G401 (cell line): ENCODE data around the gene COL5A3. TPM values are rescaled to one million over a fixed set of nuclear protein-coding genes. Genes with fewer than 3 reads are reported as not detected.

Experiments
- DNase-seq: peaks from one replicate; pipeline ENCODE4 v3.0.0-alpha.2; 2015; ENCODE audit warnings: low spot score
- in situ Hi-C: cut with HindIII; loops from 2 replicates; pipeline ENCODE4 v1.10.0; 2016; ENCODE audit warnings: low sequenced_read_pairs, mixed read lengths
- total RNA-seq: library from RNA; depleted of rRNA; stranded (reverse); fragments of >200 nt; shearing (Covaris generic); gene quantifications from 2 replicates; pipeline ENCODE4 v1.2.3, GENCODE V29; 2014

Gene COL5A3
- total RNA-seq, 1 experiment from 2014 or later, result not detected

GRCh38 chr19:10013834-10014618 is 3.7 kb upstream of the COL5A3 start:
- DNase-seq, result no peak
- in situ Hi-C loops, result no loop called here

GRCh38 chr19:10013316-10013715 is 3.0 kb upstream of the COL5A3 start, which contains the start of gene RDH8:
TSS of gene RDH8 (plus strand) at chr19:10013483. CDS start at chr19:10013498, 15 bp downstream.
- in situ Hi-C loops, result no loop called here
- DNase-seq, result no peak

- no peak for DNase-seq
- in situ Hi-C loops, result no loop called here
Measured at GRCh38 chr19:10011974-10012373, 1.7 kb upstream of the COL5A3 start.

GRCh38 chr19:10010939-10011338 is 635 bp upstream of the COL5A3 start:
- no peak for DNase-seq

GRCh38 chr19:10009714-10010224 is 535 bp downstream of the COL5A3 start:
- in situ Hi-C loops, result no loop called here
- no peak for DNase-seq

More at GRCh38 chr19:10010939-10011338, 635 bp upstream of the COL5A3 start:
- in situ Hi-C loops, result no loop called here

GRCh38 chr19:10008184-10008765 is 2.0 kb downstream of the COL5A3 start:
- DNase-seq, result no peak
- in situ Hi-C loops, result no loop called here

GRCh38 chr19:10007371-10008183 is 2.7 kb downstream of the COL5A3 start:
- in situ Hi-C loops, result no loop called here
- no peak for DNase-seq

- in situ Hi-C loops, result no loop called here
- DNase-seq, result no peak
Measured at GRCh38 chr19:10006752-10007323, 3.5 kb downstream of the COL5A3 start.

- in situ Hi-C loops, result no loop called here
Measured at GRCh38 chr19:10006335-10006708, 4.0 kb downstream of the COL5A3 start.

GRCh38 chr19:10005632-10006334 is 4.5 kb downstream of the COL5A3 start:
- in situ Hi-C loops, result no loop called here
- DNase-seq, result no peak

More at GRCh38 chr19:10006335-10006708, 4.0 kb downstream of the COL5A3 start:
- DNase-seq, result peak; percentile 6

GRCh38 chr19:10004617-10005016 is 5.7 kb downstream of the COL5A3 start:
- DNase-seq, result no peak
- in situ Hi-C loops, result no loop called here

GRCh38 chr19:10003271-10003670 is 7.0 kb downstream of the COL5A3 start:
- DNase-seq, result no peak
- in situ Hi-C loops, result no loop called here

GRCh38 chr19:10001899-10002298 is 8.4 kb downstream of the COL5A3 start:
- no peak for DNase-seq
- in situ Hi-C loops, result no loop called here

- peak; percentile 37 for DNase-seq
- in situ Hi-C loops, result no loop called here
Measured at GRCh38 chr19:10000171-10000826, 10.0 kb downstream of the COL5A3 start.

GRCh38 chr19:9996541-9996940 is 13.8 kb downstream of the COL5A3 start:
- DNase-seq, result no peak
- in situ Hi-C loops, result no loop called here

- in situ Hi-C loops, result no loop called here
- no peak for DNase-seq
Measured at GRCh38 chr19:9995999-9996398, 14.3 kb downstream of the COL5A3 start.

- in situ Hi-C loops, result no loop called here
- no peak for DNase-seq
Measured at GRCh38 chr19:9995084-9995483, 15.2 kb downstream of the COL5A3 start.

- in situ Hi-C loops, result no loop called here
Measured at GRCh38 chr19:9991425-9992191, 18.7 kb downstream of the COL5A3 start.

More at GRCh38 chr19:9991425-9992191, 18.7 kb downstream of the COL5A3 start:
- DNase-seq, result no peak
